Sigmoid colon (tissue), 7 donors: ENCODE measurements around the gene PPFIA4. TPM values are rescaled to one million over a fixed set of nuclear protein-coding genes. Genes with fewer than 3 reads are reported as not detected.

ENCODE experiments used
- DNase-seq: peaks from one replicate; pipeline ENCODE4 v3.0.0-alpha.2; 2019
- H3K27ac ChIP-seq, 4 donors: fragments of 200-600 bp; sonication (generic); one replicate each; pipeline ENCODE4 v1.5.1; 2016 to 2019; ENCODE audit warnings: mild to moderate bottlenecking in 1 of 4
- H3K27me3 ChIP-seq, 3 donors: fragments of 200-600 bp; sonication (generic); one replicate each; pipeline ENCODE4 v1.5.1; 2019; ENCODE audit warnings: mild to moderate bottlenecking in 1 of 3
- H3K36me3 ChIP-seq, 4 donors: fragments of 200-600 bp; sonication (generic); one replicate each; pipeline ENCODE4 v1.5.1; 2016 to 2019
- H3K4me1 ChIP-seq, 4 donors: fragments of 200-600 bp; sonication (generic); one replicate each; pipeline ENCODE4 v1.5.1; 2017 to 2019
- H3K4me3 ChIP-seq, 4 donors: fragments of 200-600 bp; sonication (generic); one replicate each; pipeline ENCODE4 v1.5.1; 2017 to 2019; ENCODE audit warnings: mild to moderate bottlenecking in 2 of 4, moderate library complexity in 1 of 4
- H3K9me3 ChIP-seq, 4 donors: fragments of 200-600 bp in 3 of 4; sonication (generic) in 3 of 4; one replicate each; pipeline versions ENCODE4 v1.5.1 to v1.6.1; 2013 to 2019
- CTCF ChIP-seq, 4 experiments: fragments of 450-650 bp in 3 of 4; fragments of 200-600 bp in 1 of 4; IDR thresholded peaks; one replicate each; pipeline ENCODE4 v1.5.1; 2016 to 2019; ENCODE audit warnings: antibody characterized with exemption in 4 of 4, mild to moderate bottlenecking in 3 of 4, moderate library complexity in 2 of 4
- EP300 ChIP-seq, 4 donors: sonication (generic); formaldehyde crosslinking; IDR thresholded peaks; one replicate each; pipeline ENCODE4 v1.6.1; 2017; ENCODE audit warnings: antibody characterized with exemption in 4 of 4
- POLR2A ChIP-seq, 2 donors: fragments of 450-650 bp; IDR thresholded peaks; one replicate each; pipeline ENCODE4 v1.6.1; 2016; ENCODE audit warnings: antibody characterized with exemption in 2 of 2, mild to moderate bottlenecking in 2 of 2, moderate library complexity in 2 of 2
- POLR2AphosphoS5 ChIP-seq, 4 donors: sonication (generic); formaldehyde crosslinking; IDR thresholded peaks; one replicate each; pipeline ENCODE4 v1.6.1; 2017; ENCODE audit warnings: antibody characterized with exemption in 4 of 4
- WGBS, 2 donors: extraction: QIAGEN DNeasy Blood & Tissue Kit; methylation state at CpG; one replicate each; pipeline ENCODE4 v1.1.7; 2013; 5-methylcytosine and 5-hydroxymethylcytosine counted together
- intact Hi-C: fragments of 100-400 bp; cut with DNase I; formaldehyde crosslinking; loops from one replicate; pipeline ENCODE4 v1.15.1; 2023
- polyA plus RNA-seq, 3 donors: library from polyadenylated mRNA; stranded (reverse); fragments of 200-250 nt; gene quantifications; one replicate each; pipeline ENCODE4 v1.2.3, GENCODE V29; 2013
- total RNA-seq, 4 donors: library from RNA; depleted of rRNA; stranded (reverse); fragments of >200 nt; gene quantifications; one replicate each; pipeline ENCODE4 v1.1.0, GENCODE V29; 2016
- donor health status: healthy with polysubstance abuse.
- donor health status: Bipolar disorder and iron deficiency.
- donor health status: healthy.

The PPFIA4 gene
- total and polyA plus RNA-seq, 7 donors: 0.52 to 15.0 (median 1.4) TPM; not detected in 2

- Histone ChIP-seq H3K4me1 (peaks cover 0 to 5% (median 0%) of the 10 kb centered on the region in 4 donors), H3K36me3 (peaks cover 0 to 3% (median 0%) of the 10 kb centered on the region in 4 donors), H3K27me3 (no peaks in the 10 kb centered on the region), H3K9me3 (no peaks in the 10 kb centered on the region), H3K4me3 (no peak overlapping the region), H3K27ac (no peak overlapping the region)
- DNase-seq: no peak
- intact Hi-C loops: no loop called here
- TF ChIP-seq CTCF (IDR thresholded peaks at IDR 0.05) (no peak), EP300 (IDR thresholded peaks at IDR 0.05) (no peak), POLR2A (IDR thresholded peaks at IDR 0.05) (no peak)
- WGBS, 2 donors: 43 to 62% methylated on average over 20 of the region's 20 CpGs
Measured at GRCh38 chr1:203051841-203052324, 25.6 kb downstream of the PPFIA4 start.

DNA sequence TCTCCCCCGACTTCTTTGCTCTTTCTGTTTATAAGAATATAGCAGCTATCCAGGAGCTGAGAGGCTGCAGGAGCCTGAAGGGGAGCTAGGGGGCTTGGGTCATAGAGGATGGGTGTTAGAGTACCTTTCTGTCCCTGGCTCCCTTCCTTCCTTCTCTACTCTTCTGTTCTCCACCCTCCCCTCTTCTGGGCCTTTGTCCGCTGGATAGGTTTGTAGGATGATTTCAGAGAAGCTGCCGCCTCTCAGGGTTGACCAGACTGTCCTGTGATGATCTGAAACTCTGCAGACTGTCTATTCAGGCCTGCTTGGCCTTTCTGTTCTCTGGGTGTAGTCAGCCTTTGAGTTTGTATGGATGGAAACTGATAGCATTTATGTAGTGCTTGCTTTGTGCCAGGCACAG, 26.3 kb downstream of the PPFIA4 start:
- no peak for DNase-seq
- H3K4me3 ChIP-seq: no peak overlapping the region
- H3K27ac ChIP-seq: no peak overlapping the region
- no peaks in the 10 kb centered on the region for H3K27me3 ChIP-seq
- intact Hi-C loops: no loop called here
- 90 to 91% methylated on average over 3 of the region's 3 CpGs for WGBS, 2 donors
- TF ChIP-seq POLR2AphosphoS5 (IDR thresholded peaks at IDR 0.05) (no peak), EP300 (IDR thresholded peaks at IDR 0.05) (no peak), POLR2A (IDR thresholded peaks at IDR 0.05) (no peak), CTCF (IDR thresholded peaks at IDR 0.05) (no peak)
- H3K4me1 ChIP-seq: no peaks in the 10 kb centered on the region
- H3K9me3 ChIP-seq: no peaks in the 10 kb centered on the region
- peaks cover 0 to 3% (median 0%) of the 10 kb centered on the region in 4 donors for H3K36me3 ChIP-seq

- Histone ChIP-seq H3K4me3 (no peak overlapping the region), H3K9me3 (no peaks in the 10 kb centered on the region), H3K4me1 (no peaks in the 10 kb centered on the region), H3K27me3 (no peaks in the 10 kb centered on the region), H3K36me3 (no peaks in the 10 kb centered on the region), H3K27ac (no peak overlapping the region)
- intact Hi-C loops: no loop called here
- TF ChIP-seq CTCF (IDR thresholded peaks at IDR 0.05) (no peak), POLR2AphosphoS5 (IDR thresholded peaks at IDR 0.05) (no peak), EP300 (IDR thresholded peaks at IDR 0.05) (no peak), POLR2A (IDR thresholded peaks at IDR 0.05) (no peak)
- no peak for DNase-seq
- WGBS, 2 donors: 57 to 68% methylated on average over 1 of the region's 1 CpG
Measured at GRCh38 chr1:203054184-203054583, 27.9 kb downstream of the PPFIA4 start.

DNA sequence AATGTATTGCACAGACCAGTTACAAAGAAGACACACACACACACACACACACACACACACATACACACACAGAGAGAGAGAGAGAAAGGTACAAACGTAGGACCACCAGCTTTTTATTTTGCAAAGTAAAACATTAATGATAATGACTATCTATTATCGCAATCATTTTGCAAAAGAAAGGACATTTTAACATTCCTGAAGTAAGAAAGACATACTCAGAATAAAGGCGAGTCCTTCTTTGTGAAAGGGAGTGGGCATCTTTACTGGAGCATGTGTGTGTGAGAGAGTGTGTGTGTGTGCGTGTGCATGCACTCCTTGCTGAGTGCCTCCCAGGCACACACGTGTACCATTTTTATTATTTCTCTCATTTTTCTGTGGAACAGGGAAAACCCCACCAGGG, 28.4 kb downstream of the PPFIA4 start:
- 78 to 89% methylated on average over 5 of the region's 5 CpGs for WGBS, 2 donors
- no peaks in the 10 kb centered on the region for H3K27me3 ChIP-seq
- H3K9me3 ChIP-seq: no peaks in the 10 kb centered on the region
- no peaks in the 10 kb centered on the region for H3K4me1 ChIP-seq
- no peak overlapping the region for H3K27ac ChIP-seq
- intact Hi-C loops: no loop called here
- H3K4me3 ChIP-seq: no peak overlapping the region
- no peak for DNase-seq
- H3K36me3 ChIP-seq: no peaks in the 10 kb centered on the region
- no peak for TF ChIP-seq EP300 (IDR thresholded peaks at IDR 0.05)
- TF ChIP-seq CTCF (IDR thresholded peaks at IDR 0.05): no peak
- TF ChIP-seq POLR2A (IDR thresholded peaks at IDR 0.05): no peak
- TF ChIP-seq POLR2AphosphoS5 (IDR thresholded peaks at IDR 0.05): no peak

- DNase-seq: no peak
- intact Hi-C loops: no loop called here
- Histone ChIP-seq H3K27me3 (no peaks in the 10 kb centered on the region), H3K36me3 (no peaks in the 10 kb centered on the region), H3K27ac (no peak overlapping the region), H3K4me3 (no peak overlapping the region), H3K9me3 (no peaks in the 10 kb centered on the region), H3K4me1 (no peaks in the 10 kb centered on the region)
- WGBS, 2 donors: 91 to 93% methylated on average over 24 of the region's 24 CpGs
- TF ChIP-seq POLR2AphosphoS5 (IDR thresholded peaks at IDR 0.05): no peak
- TF ChIP-seq EP300 (IDR thresholded peaks at IDR 0.05): no peak
- no peak for TF ChIP-seq POLR2A (IDR thresholded peaks at IDR 0.05)
- TF ChIP-seq CTCF (IDR thresholded peaks at IDR 0.05): no peak
Measured at GRCh38 chr1:203055161-203055799, 29.0 kb downstream of the PPFIA4 start.
